NCI-H1436 (cell line): Measurements from ENCODE around the gene GPR142.

Source experiments
- DNase-seq: peaks from one replicate; lab custom pipeline; 2025; lab: John Stamatoyannopoulos, UW

GPR142 gene

DNA sequence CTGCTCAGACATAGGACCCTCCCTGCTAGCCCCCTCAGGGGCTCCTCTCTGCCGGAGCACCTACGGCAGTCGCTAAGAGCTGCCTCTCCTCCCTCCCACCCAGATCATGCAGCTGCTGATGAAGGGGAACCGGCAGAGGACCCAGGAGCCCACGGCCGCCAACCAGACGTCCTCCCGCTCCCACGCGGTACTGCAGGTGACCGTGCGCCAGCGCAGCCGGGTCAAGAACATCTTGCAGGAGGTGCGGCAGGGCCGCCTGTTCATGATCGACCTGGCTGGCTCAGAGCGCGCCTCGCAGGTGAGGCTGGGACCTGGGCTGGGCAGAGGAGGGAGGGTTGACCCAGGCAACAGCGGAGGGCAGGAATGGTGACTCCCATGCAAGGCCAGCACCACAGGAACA lies 22.6 kb upstream of the GPR142 start:
- DNase-seq = no peak

DNA sequence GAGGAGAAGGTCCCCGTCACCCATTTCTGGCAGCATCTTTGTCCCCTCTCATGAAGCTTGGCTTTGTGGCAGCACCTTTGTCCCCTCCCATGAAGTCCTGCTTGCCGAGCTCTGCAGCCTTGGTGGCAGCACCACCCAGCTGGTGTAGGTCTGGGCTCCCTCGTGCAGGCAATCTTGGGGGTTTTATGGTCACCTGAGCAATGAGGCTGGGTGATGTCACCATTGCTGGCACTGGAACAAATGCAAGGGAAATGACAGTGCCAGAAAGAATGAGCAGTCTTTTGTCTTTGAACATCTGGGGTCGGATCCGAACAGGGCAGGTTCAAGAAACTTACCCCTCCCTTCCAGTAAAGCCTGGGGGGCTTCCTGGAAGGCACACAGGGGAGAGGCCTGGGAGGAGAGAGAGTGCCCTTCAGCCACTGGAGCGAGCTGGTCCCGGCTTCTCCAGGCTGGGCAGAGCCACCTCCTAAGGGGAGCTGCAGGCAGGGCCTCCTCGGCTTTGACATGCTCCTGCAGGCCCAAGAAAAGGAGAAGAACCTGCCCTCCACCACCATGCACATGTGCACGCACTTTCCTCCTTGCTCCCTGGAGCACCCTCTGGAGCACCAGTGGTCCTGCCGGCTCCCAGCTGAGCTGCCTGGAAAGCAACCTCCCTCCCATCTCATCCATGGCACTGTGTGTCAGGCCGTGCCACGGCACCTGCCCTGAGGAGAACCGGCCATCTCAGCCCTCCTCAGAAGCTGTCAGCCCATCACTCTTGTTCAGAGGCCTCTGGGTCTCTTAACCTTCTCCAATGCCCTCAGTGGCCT lies 21.7 kb upstream of the GPR142 start:
- DNase-seq = no peak

DNA sequence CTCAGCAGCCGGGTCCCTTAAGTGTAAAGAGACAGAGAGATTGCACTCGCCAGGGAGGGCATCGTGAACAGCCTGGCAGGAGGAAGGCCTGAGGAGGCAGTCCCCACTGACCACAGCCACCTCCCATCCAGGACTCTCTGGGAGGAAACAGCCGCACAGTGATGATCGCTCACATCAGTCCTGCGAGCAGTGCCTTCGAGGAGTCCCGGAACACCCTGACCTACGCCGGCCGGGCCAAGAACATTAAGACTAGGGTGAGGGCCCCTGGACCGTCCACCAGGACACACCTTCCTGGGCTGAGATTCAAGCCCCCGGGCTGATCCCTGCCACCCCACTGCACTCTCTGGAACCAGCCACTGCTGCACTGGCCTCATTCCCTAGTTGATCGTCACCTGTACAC lies 19.7 kb upstream of the GPR142 start:
- DNase-seq = no peak

DNA sequence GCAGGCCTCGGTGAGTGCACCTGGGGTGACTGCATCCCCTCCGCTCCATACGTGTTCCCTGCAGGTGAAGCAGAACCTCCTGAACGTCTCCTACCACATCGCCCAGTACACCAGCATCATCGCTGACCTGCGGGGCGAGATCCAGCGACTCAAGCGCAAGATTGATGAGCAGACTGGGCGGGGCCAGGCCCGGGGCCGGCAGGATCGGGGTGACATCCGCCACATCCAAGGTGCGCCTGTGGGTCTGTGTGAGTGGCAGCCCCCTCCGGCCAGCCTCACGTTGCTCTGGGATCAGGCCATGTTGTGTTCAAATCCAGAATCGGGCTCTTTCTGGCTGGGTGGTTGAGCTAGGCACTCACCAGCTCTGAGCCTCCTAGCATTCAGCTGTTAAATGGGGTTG lies 18.2 kb upstream of the GPR142 start:
- DNase-seq = no peak

DNA sequence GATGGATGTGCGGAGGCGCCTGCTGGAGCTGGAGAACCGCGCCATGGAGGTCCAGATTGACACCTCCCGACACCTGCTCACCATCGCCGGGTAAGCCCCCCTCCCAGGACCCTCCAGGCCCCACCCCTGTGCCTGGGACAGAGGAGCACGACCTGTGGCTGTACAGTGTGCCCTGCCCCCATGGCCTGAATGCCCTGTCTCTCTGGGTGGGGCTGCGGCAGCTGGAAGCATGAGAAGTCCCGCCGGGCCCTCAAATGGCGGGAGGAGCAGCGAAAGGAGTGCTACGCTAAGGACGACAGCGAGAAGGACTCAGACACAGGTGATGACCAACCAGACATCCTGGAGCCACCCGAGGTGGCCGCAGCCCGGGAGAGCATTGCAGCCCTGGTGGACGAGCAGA lies 16.8 kb upstream of the GPR142 start:
- no peak for DNase-seq

DNA sequence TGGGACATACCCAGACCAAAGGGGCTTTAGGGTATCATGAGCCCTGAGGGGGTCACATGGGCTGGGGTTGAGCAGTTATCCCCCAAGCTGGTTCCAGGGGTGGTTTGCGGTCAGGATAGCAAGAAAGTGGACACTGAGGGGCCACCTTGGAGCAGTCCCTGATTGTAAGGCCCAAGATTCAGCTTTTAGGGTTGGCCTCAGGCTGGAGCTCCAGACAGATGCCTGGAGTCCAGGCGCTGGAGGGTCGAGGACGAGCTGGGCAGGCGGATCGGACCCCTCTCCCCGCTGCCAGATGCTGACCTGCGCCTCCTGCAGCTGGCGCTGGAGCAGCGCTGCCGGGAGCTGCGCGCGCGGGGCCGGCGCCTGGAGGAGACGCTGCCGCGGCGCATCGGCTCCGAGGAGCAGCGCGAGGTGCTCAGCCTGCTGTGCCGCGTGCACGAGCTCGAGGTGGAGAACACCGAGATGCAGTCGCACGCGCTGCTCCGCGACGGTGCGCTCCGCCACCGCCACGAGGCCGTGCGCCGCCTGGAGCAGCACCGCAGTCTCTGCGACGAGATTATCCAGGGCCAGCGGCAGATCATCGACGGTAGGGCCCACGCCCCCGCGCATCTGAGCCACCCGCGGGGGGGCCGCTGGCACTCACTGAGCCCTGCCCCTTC lies 15.6 kb upstream of the GPR142 start:
- no peak for DNase-seq

- DNase-seq = no peak
Observed at GRCh38 chr17:74353446-74354060, 13.8 kb upstream of the GPR142 start.

DNA sequence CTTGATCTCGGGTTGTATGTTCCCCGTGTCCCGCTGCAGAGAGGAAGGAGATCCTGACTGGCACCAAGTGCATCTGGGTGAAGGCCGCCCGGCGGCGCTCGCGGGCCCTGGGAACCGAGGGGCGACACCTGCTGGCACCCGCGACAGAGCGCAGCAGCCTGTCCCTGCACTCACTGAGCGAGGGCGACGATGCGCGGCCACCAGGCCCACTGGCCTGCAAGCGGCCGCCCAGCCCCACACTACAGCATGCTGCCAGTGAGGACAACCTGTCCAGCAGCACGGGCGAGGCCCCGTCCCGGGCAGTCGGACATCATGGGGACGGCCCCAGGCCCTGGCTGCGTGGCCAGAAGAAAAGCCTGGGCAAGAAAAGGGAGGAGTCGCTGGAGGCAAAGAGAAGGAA lies 13.2 kb upstream of the GPR142 start:
- no peak for DNase-seq

GRCh38 chr17:74354561-74354960 lies 12.7 kb upstream of the GPR142 start:
- DNase-seq = no peak

DNA sequence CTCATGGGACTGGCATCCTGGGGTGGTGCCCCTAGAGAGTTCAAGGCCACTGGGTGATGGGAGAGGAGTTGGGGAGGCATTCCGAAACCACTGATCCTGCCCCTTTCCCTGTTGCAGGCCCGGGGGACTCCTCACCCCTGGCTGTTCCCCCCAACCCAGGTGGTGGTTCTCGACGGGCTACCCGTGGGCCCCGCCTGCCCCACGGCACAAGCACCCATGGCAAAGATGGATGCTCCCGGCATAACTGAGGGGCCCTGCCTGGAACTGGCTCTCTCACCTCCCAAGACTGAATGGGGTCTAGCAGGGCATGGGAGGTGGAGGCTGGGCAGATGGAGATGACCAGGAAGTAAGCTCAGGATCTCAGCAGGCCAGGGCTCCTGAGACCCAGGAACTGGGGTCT lies 12.2 kb upstream of the GPR142 start:
- DNase-seq = no peak

GRCh38 chr17:74356646-74357465 lies 10.4 kb upstream of the GPR142 start:
- no peak for DNase-seq

- no peak for DNase-seq
Observed at GRCh38 chr17:74357466-74357809, 9.9 kb upstream of the GPR142 start.

- DNase-seq = no peak
Observed at GRCh38 chr17:74358697-74359096, 8.6 kb upstream of the GPR142 start.

DNA sequence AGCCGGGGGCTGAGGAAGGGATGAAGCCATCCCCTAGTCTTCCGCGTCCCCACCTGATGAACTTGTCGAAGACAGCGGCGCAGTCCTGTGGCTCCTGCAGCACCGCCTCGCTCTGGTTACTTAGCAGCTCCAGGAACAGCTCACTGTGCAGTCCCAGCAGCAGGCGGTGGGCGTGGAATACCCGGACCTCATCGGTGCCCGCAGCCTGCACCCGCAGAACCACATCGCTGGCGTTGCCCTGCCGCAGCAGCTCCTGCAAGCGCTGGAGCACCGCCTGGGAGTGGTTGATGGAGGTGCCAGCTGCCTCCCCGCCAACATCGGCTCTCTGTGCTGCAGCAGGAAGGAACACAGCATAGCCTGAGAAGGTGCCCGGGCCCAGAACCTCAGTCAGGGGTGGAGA lies 7.4 kb upstream of the GPR142 start:
- no peak for DNase-seq

DNA sequence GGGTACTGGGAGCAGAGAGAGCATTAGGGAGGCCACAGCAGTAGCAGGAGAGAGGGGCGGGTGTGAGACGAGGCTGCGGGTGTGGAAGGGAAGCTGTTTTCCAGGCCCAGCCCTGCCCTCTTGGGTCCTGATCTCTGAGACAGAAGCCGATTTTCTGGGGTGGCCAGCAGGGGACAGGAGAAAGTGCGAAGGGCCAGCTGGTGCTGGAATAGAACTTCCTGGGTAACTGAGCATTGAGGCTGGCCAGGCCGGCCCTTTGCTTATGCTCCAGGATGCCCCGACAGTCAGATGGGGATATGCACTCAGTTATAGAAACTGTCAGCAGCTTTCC lies 6.4 kb upstream of the GPR142 start:
- DNase-seq = no peak

- peak; percentile 99 for DNase-seq
Observed at GRCh38 chr17:74361230-74362068, 5.9 kb upstream of the GPR142 start, which contains the start of gene BTBD17. TSS of gene BTBD17 (minus strand) at chr17:74361868. CDS start at chr17:74361819, 49 bp downstream.

DNA sequence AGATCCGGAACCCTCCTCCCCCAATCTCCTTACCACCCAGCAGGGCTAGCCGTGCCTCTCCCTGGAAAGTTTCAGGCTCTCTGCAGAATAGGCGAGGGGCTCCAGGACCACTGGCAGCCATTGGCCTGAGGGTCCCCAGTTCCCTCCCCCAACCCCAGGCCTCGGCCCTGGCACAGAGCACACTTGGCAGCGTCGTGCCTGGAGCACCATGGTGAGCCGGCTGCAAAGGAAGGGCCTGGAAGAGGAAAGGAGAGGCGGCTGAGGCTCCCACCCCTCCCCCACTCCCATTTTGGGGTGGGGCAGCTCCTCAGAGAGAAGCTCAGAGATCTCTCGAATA lies 5.3 kb upstream of the GPR142 start:
- DNase-seq = no peak

GRCh38 chr17:74362810-74363498 lies 4.4 kb upstream of the GPR142 start:
- DNase-seq = peak; percentile 70

DNA sequence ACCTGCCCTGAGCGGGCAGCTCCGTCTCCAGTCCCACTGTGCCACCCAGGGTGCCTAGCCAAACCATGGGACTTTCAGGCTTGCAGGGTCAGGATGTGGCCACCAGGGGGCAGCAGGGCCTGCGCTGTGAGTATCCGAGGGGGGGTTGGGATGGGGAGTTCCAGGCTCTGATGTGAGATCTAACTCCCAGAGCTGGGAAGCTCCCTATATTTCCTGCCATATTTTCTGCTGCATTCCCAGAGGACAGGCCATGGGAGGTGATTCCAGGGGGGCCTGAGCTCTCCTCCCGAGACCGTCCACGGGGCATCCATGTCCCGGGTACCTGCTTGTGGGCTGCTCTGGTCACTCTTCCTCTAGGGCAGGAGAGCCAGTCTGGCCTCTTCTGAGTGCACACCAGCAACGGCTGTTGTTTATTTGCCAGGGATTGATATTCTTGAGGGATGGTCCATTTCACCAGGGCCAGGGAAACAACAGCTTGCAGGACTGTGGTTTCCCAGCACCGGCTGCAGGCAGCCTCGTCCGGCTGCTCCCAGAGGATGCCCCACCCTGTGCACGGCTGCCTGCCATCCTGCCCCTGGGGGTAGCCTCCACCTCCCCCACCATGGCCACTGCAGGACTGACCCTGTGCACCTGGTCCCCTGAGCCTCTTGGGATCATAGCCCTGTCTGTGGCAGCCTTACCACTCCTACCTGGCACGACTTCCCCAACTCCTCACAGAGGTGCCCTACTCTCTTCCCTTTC lies 1.2 kb downstream of the GPR142 start:
- peak; percentile 73 for DNase-seq

- DNase-seq = peak; percentile 81
Observed at GRCh38 chr17:74369221-74369620, 1.9 kb downstream of the GPR142 start.
